HL-60 (cell line): ENCODE results near the gene ZNF410.

ENCODE experiments used
- GABPA ChIP-seq: IDR thresholded peaks from 2 replicates; pipeline ENCODE4 v1.6.1; 2012; ENCODE audit warnings: low read depth
- POLR2AphosphoS5 ChIP-seq: IDR thresholded peaks from 2 replicates; pipeline ENCODE4 v1.6.1; 2012; ENCODE audit warnings: low read depth
- SPI1 ChIP-seq: IDR thresholded peaks from 2 replicates; pipeline ENCODE4 v1.6.1; 2012; ENCODE audit warnings: low read depth, mild to moderate bottlenecking, borderline replicate concordance
- TF ChIP-seq, protein P1 (sequence below): IDR thresholded peaks from one replicate; pipeline ENCODE4 v1.5.1; 2011; ENCODE audit warnings: low read length, control low read depth, inconsistent platforms; ENCODE audit not compliant: insufficient read depth
- TF ChIP-seq, protein P2 (sequence below): IDR thresholded peaks from 2 replicates; pipeline ENCODE4 v1.6.1; 2012; ENCODE audit warnings: low read depth; ENCODE audit not compliant: insufficient replicate concordance

DNA sequence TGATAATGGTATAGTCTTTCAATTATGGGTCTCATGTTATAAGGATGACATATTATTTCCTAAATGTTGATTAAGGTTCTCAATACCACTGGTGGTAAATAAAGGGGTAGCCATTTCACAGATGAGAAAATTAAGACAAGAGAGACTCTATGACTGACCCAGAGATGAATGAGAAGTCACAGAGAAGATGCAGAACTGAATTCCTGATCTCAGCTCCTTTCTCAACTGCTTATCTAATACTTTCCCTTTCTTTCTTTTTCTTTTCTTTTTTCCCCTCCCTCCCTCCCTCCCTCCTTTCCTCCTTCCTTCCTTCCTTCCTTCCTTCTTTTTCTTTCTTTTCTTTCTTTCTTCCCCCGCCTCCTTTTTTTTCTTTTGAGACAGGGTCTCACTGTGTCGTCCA lies 43.4 kb upstream of the ZNF410 start:
- TF ChIP-seq, protein P1, sequence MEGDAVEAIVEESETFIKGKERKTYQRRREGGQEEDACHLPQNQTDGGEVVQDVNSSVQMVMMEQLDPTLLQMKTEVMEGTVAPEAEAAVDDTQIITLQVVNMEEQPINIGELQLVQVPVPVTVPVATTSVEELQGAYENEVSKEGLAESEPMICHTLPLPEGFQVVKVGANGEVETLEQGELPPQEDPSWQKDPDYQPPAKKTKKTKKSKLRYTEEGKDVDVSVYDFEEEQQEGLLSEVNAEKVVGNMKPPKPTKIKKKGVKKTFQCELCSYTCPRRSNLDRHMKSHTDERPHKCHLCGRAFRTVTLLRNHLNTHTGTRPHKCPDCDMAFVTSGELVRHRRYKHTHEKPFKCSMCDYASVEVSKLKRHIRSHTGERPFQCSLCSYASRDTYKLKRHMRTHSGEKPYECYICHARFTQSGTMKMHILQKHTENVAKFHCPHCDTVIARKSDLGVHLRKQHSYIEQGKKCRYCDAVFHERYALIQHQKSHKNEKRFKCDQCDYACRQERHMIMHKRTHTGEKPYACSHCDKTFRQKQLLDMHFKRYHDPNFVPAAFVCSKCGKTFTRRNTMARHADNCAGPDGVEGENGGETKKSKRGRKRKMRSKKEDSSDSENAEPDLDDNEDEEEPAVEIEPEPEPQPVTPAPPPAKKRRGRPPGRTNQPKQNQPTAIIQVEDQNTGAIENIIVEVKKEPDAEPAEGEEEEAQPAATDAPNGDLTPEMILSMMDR: no peak
- TF ChIP-seq, protein P2, sequence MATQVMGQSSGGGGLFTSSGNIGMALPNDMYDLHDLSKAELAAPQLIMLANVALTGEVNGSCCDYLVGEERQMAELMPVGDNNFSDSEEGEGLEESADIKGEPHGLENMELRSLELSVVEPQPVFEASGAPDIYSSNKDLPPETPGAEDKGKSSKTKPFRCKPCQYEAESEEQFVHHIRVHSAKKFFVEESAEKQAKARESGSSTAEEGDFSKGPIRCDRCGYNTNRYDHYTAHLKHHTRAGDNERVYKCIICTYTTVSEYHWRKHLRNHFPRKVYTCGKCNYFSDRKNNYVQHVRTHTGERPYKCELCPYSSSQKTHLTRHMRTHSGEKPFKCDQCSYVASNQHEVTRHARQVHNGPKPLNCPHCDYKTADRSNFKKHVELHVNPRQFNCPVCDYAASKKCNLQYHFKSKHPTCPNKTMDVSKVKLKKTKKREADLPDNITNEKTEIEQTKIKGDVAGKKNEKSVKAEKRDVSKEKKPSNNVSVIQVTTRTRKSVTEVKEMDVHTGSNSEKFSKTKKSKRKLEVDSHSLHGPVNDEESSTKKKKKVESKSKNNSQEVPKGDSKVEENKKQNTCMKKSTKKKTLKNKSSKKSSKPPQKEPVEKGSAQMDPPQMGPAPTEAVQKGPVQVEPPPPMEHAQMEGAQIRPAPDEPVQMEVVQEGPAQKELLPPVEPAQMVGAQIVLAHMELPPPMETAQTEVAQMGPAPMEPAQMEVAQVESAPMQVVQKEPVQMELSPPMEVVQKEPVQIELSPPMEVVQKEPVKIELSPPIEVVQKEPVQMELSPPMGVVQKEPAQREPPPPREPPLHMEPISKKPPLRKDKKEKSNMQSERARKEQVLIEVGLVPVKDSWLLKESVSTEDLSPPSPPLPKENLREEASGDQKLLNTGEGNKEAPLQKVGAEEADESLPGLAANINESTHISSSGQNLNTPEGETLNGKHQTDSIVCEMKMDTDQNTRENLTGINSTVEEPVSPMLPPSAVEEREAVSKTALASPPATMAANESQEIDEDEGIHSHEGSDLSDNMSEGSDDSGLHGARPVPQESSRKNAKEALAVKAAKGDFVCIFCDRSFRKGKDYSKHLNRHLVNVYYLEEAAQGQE: no peak
- no peak for TF ChIP-seq GABPA
- no peak for TF ChIP-seq POLR2AphosphoS5
- TF ChIP-seq SPI1: no peak
